ENCODE results near the gene PLEK2. TPM values are rescaled to one million over a fixed set of nuclear protein-coding genes. Genes with fewer than 3 reads are reported as not detected.

Gene PLEK2
- total RNA-seq, 2 donors from 2014 or later, result 1.6 to 2.0 TPM

GRCh38 chr14:67377916-67378315 is 34.0 kb downstream of the PLEK2 start:
- Histone ChIP-seq H3K27ac (ENCODE audit: low read depth, low read length) (no peak overlapping the region), H3K9ac (ENCODE audit: extremely low read depth, low read length, poor library complexity, severe bottlenecking) (no peak overlapping the region), H3K4me1 (ENCODE audit: control insufficient read depth, insufficient read depth, low read length) (no peaks in the 10 kb centered on the region), H3K27me3 (ENCODE audit: control insufficient read depth, insufficient read depth, low read length, poor library complexity, severe bottlenecking) (no peaks in the 10 kb centered on the region), H3K9me3 (ENCODE audit: control insufficient read depth, low read length) (no peaks in the 10 kb centered on the region), H3K4me3 (ENCODE audit: low read length) (no peak overlapping the region), H3K36me3 (ENCODE audit: control insufficient read depth, insufficient read depth, low read length) (peaks cover 96% of the 10 kb centered on the region)
- Mint-ChIP-seq H3K36me3 (ENCODE audit: low read depth) (peaks cover 70% of the 10 kb centered on the region), H3K4me1 (no peaks in the 10 kb centered on the region), H3K27ac (no peak overlapping the region), H3K27me3 (ENCODE audit: insufficient read depth) (no peaks in the 10 kb centered on the region), H3K9me3 (no peaks in the 10 kb centered on the region), H3K4me3 (no peak overlapping the region)
- no peak for TF ChIP-seq CTCF (conservative IDR thresholded peaks at IDR 0.05)
- no peak for DNase-seq

GRCh38 chr14:67373347-67373746 is 38.6 kb downstream of the PLEK2 start:
- no peaks in the 10 kb centered on the region for H3K9me3 ChIP-seq (ENCODE audit: control insufficient read depth, low read length)
- H3K4me1 ChIP-seq (ENCODE audit: control insufficient read depth, insufficient read depth, low read length), result no peaks in the 10 kb centered on the region
- H3K27ac ChIP-seq (ENCODE audit: low read depth, low read length), result no peak overlapping the region
- H3K4me3 Mint-ChIP-seq, result no peak overlapping the region
- no peak for TF ChIP-seq CTCF (conservative IDR thresholded peaks at IDR 0.05)
- H3K27me3 ChIP-seq (ENCODE audit: control insufficient read depth, insufficient read depth, low read length, poor library complexity, severe bottlenecking), result no peaks in the 10 kb centered on the region
- peaks cover 95% of the 10 kb centered on the region for H3K36me3 ChIP-seq (ENCODE audit: control insufficient read depth, insufficient read depth, low read length)
- H3K9ac ChIP-seq (ENCODE audit: extremely low read depth, low read length, poor library complexity, severe bottlenecking), result no peak overlapping the region
- H3K36me3 Mint-ChIP-seq (ENCODE audit: low read depth), result peaks cover 70% of the 10 kb centered on the region
- no peaks in the 10 kb centered on the region for H3K27me3 Mint-ChIP-seq (ENCODE audit: insufficient read depth)
- no peaks in the 10 kb centered on the region for H3K4me1 Mint-ChIP-seq
- H3K4me3 ChIP-seq (ENCODE audit: low read length), result no peak overlapping the region
- 86 to 95% methylated on average over 2 of the region's 2 CpGs for WGBS, 2 experiments (ENCODE audit: insufficient coverage in 1 of 2, insufficient read length in 1 of 2)
- DNase-seq, result no peak
- no peak overlapping the region for H3K27ac Mint-ChIP-seq
- H3K9me3 Mint-ChIP-seq, result no peaks in the 10 kb centered on the region

GRCh38 chr14:67372833-67373232 is 39.1 kb downstream of the PLEK2 start:
- no peak for DNase-seq
- H3K4me3 Mint-ChIP-seq, result no peak overlapping the region
- peaks cover 70% of the 10 kb centered on the region for H3K36me3 Mint-ChIP-seq (ENCODE audit: low read depth)
- H3K27ac Mint-ChIP-seq, result no peak overlapping the region
- no peaks in the 10 kb centered on the region for H3K4me1 ChIP-seq (ENCODE audit: control insufficient read depth, insufficient read depth, low read length)
- no peaks in the 10 kb centered on the region for H3K4me1 Mint-ChIP-seq
- H3K9me3 ChIP-seq (ENCODE audit: control insufficient read depth, low read length), result no peaks in the 10 kb centered on the region
- no peaks in the 10 kb centered on the region for H3K27me3 Mint-ChIP-seq (ENCODE audit: insufficient read depth)
- H3K36me3 ChIP-seq (ENCODE audit: control insufficient read depth, insufficient read depth, low read length), result peaks cover 95% of the 10 kb centered on the region
- no peak overlapping the region for H3K4me3 ChIP-seq (ENCODE audit: low read length)
- H3K9me3 Mint-ChIP-seq, result no peaks in the 10 kb centered on the region
- H3K9ac ChIP-seq (ENCODE audit: extremely low read depth, low read length, poor library complexity, severe bottlenecking), result no peak overlapping the region
- H3K27me3 ChIP-seq (ENCODE audit: control insufficient read depth, insufficient read depth, low read length, poor library complexity, severe bottlenecking), result no peaks in the 10 kb centered on the region
- H3K27ac ChIP-seq (ENCODE audit: low read depth, low read length), result no peak overlapping the region
- WGBS, 2 experiments (ENCODE audit: insufficient coverage in 1 of 2, insufficient read length in 1 of 2), result 100% methylated on average over 1 of the region's 1 CpG
- TF ChIP-seq CTCF (conservative IDR thresholded peaks at IDR 0.05), result no peak

Measured in endodermal cell (in vitro differentiated cells).